ENCODE results near the gene PPM1H.

PPM1H gene

DNA sequence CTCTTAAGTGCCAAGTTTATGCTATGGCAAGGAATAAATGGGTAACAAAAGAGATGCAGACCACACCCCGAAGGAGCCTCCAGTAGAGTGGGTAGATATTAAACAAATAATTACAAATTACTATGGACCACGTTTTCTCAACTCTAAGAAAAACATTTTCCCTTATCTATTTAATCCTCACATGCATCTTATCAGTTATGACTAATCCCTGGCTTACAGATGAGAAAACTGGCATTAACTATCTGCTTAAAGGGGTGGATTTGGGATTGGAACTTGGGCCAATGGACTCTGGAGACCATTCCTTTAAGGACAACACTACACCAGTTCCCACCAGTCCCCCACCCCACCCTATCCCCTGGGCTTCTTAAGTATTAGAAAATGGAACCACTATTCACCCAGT is 26.3 kb downstream of the PPM1H start:
- H3K4me3 ChIP-seq (ENCODE audit: low read length): no peak overlapping the region
- no peak for DNase-seq (ENCODE audit: low read depth)
- TF ChIP-seq, protein P1, sequence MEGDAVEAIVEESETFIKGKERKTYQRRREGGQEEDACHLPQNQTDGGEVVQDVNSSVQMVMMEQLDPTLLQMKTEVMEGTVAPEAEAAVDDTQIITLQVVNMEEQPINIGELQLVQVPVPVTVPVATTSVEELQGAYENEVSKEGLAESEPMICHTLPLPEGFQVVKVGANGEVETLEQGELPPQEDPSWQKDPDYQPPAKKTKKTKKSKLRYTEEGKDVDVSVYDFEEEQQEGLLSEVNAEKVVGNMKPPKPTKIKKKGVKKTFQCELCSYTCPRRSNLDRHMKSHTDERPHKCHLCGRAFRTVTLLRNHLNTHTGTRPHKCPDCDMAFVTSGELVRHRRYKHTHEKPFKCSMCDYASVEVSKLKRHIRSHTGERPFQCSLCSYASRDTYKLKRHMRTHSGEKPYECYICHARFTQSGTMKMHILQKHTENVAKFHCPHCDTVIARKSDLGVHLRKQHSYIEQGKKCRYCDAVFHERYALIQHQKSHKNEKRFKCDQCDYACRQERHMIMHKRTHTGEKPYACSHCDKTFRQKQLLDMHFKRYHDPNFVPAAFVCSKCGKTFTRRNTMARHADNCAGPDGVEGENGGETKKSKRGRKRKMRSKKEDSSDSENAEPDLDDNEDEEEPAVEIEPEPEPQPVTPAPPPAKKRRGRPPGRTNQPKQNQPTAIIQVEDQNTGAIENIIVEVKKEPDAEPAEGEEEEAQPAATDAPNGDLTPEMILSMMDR (conservative IDR thresholded peaks at IDR 0.05; ENCODE audit: low read depth, low read length): no peak

- TF ChIP-seq, protein P1 (conservative IDR thresholded peaks at IDR 0.05; ENCODE audit: low read depth, low read length): no peak
- DNase-seq (ENCODE audit: low read depth): no peak
- no peak overlapping the region for H3K4me3 ChIP-seq (ENCODE audit: low read length)
These were observed 27.4 kb downstream of the PPM1H start for GRCh38 chr12:62907561-62907960.

DNA sequence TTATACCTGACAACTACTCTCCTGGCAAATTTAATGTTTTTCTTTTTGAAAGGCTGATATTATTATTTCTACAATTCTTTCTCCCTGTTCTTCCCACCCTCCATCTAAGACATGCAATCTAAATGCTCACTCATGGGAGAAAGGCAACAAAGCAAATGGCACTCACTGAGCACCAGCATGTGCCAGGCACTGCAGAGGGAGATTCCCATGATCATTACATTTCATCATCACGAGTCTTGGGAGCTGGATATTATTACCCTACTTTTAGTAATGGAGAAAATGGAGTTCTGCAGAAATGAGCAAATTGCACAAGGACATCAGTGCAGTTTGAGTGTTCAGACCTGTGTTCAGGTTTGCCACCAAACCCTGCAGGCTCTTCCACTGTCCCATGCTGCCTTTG is 27.9 kb downstream of the PPM1H start:
- no peak overlapping the region for H3K4me3 ChIP-seq (ENCODE audit: low read length)
- TF ChIP-seq, protein P1 (conservative IDR thresholded peaks at IDR 0.05; ENCODE audit: low read depth, low read length): no peak
- no peak for DNase-seq (ENCODE audit: low read depth)

DNA sequence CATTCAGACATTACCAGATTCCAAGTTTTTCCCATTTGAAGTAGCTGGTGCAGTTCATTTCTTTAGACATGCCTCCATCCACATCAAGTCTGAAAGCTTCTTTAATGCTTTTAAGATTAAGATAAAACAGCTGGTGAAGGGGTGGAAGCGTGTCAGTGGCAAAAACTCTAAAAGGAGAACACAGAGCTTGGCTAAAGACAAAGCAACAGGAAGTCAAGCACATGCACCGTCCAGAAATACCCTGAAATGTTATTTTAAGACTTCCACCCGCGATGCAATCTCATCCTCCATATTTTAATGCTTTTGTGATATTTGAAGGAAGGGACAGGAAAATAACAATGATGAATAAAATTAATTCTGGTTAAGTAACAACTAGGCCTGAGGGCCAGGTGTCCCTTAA is 31.8 kb downstream of the PPM1H start:
- no peak for DNase-seq (ENCODE audit: low read depth)
- H3K4me3 ChIP-seq (ENCODE audit: low read length): no peak overlapping the region
- TF ChIP-seq, protein P1 (conservative IDR thresholded peaks at IDR 0.05; ENCODE audit: low read depth, low read length): no peak

DNA sequence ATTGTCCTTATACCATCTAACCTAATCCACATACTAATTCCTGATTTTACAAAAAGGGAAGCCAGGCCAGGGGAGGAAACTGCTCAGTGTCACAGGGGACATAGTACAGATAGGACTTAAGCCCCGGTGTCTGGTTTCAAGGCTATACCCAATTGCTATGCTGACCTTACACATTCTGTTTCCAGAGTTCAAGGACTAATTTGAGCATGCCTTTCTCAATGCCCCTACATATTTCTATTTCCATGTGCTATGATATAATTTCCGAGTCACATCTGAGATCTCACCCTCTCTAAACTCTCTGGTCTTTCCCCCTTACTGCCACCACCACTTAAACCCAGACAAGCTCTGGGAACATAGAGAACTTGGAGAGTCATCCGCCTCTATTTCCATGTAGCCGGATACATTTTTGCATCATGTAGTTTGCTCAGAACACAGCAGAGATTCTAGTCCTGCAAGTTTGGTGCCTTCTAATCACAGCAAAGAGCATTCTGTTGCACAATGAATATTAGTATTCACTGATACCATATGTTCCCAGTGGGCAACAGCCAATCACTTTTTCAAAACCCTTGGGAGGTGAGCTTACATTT is 34.2 kb downstream of the PPM1H start:
- no peak for DNase-seq (ENCODE audit: low read depth)
- TF ChIP-seq, protein P1 (conservative IDR thresholded peaks at IDR 0.05; ENCODE audit: low read depth, low read length): no peak
- no peak overlapping the region for H3K4me3 ChIP-seq (ENCODE audit: low read length)

DNA sequence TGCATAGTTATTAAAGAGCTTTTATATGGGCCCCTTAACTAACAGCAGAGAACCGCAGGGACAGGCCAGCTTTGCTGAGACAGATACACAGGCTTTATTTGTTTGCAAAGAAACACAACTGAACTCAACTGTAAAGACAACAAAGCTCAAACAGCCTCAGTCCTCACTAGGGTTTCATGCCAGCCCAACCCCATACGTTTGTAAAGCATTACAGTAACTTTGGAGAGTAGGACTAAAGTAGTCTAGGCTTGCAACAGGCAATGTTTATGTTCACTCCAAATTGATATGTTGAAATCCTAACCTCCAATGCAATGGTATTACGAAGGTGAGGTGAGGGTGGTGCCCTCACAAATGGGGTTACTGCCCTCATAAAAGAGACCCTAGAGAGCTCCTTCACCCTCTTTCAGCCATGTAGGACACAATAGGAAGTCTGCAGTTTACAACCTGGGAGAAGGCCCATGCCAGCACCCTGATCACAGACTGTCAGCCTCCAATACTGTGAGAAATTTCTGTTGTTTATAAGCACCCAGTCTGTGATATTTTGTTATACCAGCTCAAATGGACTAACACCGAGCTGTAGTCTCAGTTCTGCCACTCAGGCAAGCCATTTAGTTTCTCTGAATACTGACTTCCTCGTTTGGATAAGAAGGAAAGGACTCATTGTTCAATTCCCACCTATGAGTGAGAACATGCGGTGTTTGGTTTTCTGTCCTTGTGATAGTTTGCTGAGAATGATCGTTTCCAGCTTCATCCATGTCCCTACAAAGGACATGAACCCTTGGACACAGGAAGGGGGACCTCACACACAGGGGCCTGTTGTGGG is 35.2 kb downstream of the PPM1H start:
- no peak for DNase-seq (ENCODE audit: low read depth)
- H3K4me3 ChIP-seq (ENCODE audit: low read length): no peak overlapping the region
- TF ChIP-seq, protein P1 (conservative IDR thresholded peaks at IDR 0.05; ENCODE audit: low read depth, low read length): no peak

- TF ChIP-seq, protein P1 (conservative IDR thresholded peaks at IDR 0.05; ENCODE audit: low read depth, low read length): no peak
- no peak for DNase-seq (ENCODE audit: low read depth)
- no peak overlapping the region for H3K4me3 ChIP-seq (ENCODE audit: low read length)
These were observed 36.4 kb downstream of the PPM1H start for GRCh38 chr12:62898526-62898925.

All from retinal pigment epithelial cell (primary cell).